Tibial artery (tissue), 4 donors: ENCODE results near the gene ZNF644.

Source experiments
- DNase-seq, 2 donors: peaks; one replicate each; pipeline ENCODE4 v3.0.0-alpha.2; 2019
- H3K27ac ChIP-seq, 2 donors: fragments of 200-600 bp; sonication (generic) in 1 of 2; 1 replicate in 1 of 2; 2 replicates in 1 of 2; pipeline ENCODE4 v1.5.1; 2018 to 2019; ENCODE audit warnings: mild to moderate bottlenecking in 1 of 2
- H3K27me3 ChIP-seq, 2 donors: fragments of 200-600 bp; sonication (generic) in 1 of 2; one replicate each; pipeline versions ENCODE4 v1.5.1 to v1.6.0; 2016 to 2019
- H3K36me3 ChIP-seq, 3 donors: fragments of 200-600 bp; sonication (generic) in 2 of 3; one replicate each; pipeline ENCODE4 v1.5.1; 2016 to 2019; ENCODE audit warnings: mild to moderate bottlenecking in 2 of 3
- H3K4me1 ChIP-seq, 4 donors: fragments of 200-600 bp; sonication (generic) in 2 of 4; 1 replicate in 3 of 4; 2 replicates in 1 of 4; pipeline ENCODE4 v1.5.1; 2016 to 2019
- H3K4me3 ChIP-seq, 2 donors: fragments of 200-600 bp; sonication (generic) in 1 of 2; 1 replicate in 1 of 2; 2 replicates in 1 of 2; pipeline ENCODE4 v1.5.1; 2018 to 2019; ENCODE audit warnings: mild to moderate bottlenecking in 2 of 2
- H3K9me3 ChIP-seq, 3 donors: fragments of 200-600 bp; sonication (generic) in 1 of 3; one replicate each; pipeline ENCODE4 v1.5.1; 2016 to 2019
- intact Hi-C: fragments of 100-400 bp; cut with DNase I; formaldehyde crosslinking; loops from one replicate; pipeline ENCODE4 v1.15.0; 2023; ENCODE audit warnings: low total_unique reads
- TF ChIP-seq, protein P1 (sequence below), 2 experiments: fragments of 200-600 bp in 1 of 2; fragments of 450-650 bp in 1 of 2; IDR thresholded peaks; one replicate each; pipeline ENCODE4 v1.5.1; 2017 to 2019; ENCODE audit warnings: antibody characterized with exemption in 2 of 2, mild to moderate bottlenecking in 1 of 2, moderate library complexity in 1 of 2

ZNF644 gene

GRCh38 chr1:90925928-90926869 lies 95.6 kb downstream of the ZNF644 start:
- H3K27ac ChIP-seq, result no peak overlapping the region
- peaks cover 0 to 57% (median 9%) of the 10 kb centered on the region in 4 donors for H3K4me1 ChIP-seq
- DNase-seq, result no peak
- no peaks in the 10 kb centered on the region for H3K9me3 ChIP-seq
- TF ChIP-seq, protein P1, sequence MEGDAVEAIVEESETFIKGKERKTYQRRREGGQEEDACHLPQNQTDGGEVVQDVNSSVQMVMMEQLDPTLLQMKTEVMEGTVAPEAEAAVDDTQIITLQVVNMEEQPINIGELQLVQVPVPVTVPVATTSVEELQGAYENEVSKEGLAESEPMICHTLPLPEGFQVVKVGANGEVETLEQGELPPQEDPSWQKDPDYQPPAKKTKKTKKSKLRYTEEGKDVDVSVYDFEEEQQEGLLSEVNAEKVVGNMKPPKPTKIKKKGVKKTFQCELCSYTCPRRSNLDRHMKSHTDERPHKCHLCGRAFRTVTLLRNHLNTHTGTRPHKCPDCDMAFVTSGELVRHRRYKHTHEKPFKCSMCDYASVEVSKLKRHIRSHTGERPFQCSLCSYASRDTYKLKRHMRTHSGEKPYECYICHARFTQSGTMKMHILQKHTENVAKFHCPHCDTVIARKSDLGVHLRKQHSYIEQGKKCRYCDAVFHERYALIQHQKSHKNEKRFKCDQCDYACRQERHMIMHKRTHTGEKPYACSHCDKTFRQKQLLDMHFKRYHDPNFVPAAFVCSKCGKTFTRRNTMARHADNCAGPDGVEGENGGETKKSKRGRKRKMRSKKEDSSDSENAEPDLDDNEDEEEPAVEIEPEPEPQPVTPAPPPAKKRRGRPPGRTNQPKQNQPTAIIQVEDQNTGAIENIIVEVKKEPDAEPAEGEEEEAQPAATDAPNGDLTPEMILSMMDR (IDR thresholded peaks at IDR 0.05), result no peak
- intact Hi-C loops, result no loop called here
- H3K36me3 ChIP-seq, result no peaks in the 10 kb centered on the region
- no peaks in the 10 kb centered on the region for H3K27me3 ChIP-seq
- H3K4me3 ChIP-seq, result no peak overlapping the region

DNA sequence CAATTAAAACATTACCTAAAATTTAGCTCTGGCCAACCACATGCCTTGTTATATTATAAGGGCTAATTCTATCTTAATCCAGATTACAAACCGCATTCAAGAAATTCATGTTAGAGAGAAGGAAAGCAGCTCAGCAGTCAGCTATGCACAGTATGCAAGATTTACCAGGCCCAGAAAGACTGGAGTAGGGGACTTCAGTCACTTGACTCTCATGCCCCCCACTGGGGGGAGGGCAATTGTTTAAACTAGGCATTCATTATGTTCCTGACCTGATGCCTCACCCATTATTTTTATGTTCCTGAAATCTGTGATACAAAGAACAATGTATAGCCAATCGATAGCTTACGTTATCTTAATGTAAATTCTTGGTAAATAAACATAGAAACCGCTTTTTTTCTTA lies 96.9 kb downstream of the ZNF644 start:
- H3K36me3 ChIP-seq, result no peaks in the 10 kb centered on the region
- no peak overlapping the region for H3K4me3 ChIP-seq
- no peak overlapping the region for H3K27ac ChIP-seq
- TF ChIP-seq, protein P1 (IDR thresholded peaks at IDR 0.05), result no peak
- DNase-seq, result no peak
- intact Hi-C loops, result no loop called here
- H3K27me3 ChIP-seq, result no peaks in the 10 kb centered on the region
- H3K9me3 ChIP-seq, result no peaks in the 10 kb centered on the region
- peaks cover 0 to 69% (median 9%) of the 10 kb centered on the region in 4 donors for H3K4me1 ChIP-seq

GRCh38 chr1:90922996-90923395 lies 98.8 kb downstream of the ZNF644 start:
- no peak overlapping the region for H3K27ac ChIP-seq
- no peaks in the 10 kb centered on the region for H3K9me3 ChIP-seq
- H3K4me3 ChIP-seq, result no peak overlapping the region
- TF ChIP-seq, protein P1 (IDR thresholded peaks at IDR 0.05), result no peak
- H3K36me3 ChIP-seq, result no peaks in the 10 kb centered on the region
- no peak for DNase-seq
- intact Hi-C loops, result no loop called here
- H3K27me3 ChIP-seq, result no peaks in the 10 kb centered on the region
- H3K4me1 ChIP-seq, result peaks cover 0 to 78% (median 11%) of the 10 kb centered on the region in 4 donors

- intact Hi-C loops, result no loop called here
- Histone ChIP-seq H3K4me3 (no peak overlapping the region), H3K9me3 (no peaks in the 10 kb centered on the region), H3K27ac (no peak overlapping the region), H3K36me3 (peaks cover 0 to 5% (median 0%) of the 10 kb centered on the region in 3 donors), H3K4me1 (peaks cover 0 to 78% (median 11%) of the 10 kb centered on the region in 4 donors), H3K27me3 (no peaks in the 10 kb centered on the region)
- no peak for DNase-seq
- TF ChIP-seq, protein P1 (IDR thresholded peaks at IDR 0.05), result no peak
Measured at GRCh38 chr1:90922202-90922601, 99.6 kb downstream of the ZNF644 start.

GRCh38 chr1:90919900-90920299 lies 101.9 kb downstream of the ZNF644 start:
- H3K4me3 ChIP-seq, result no peak overlapping the region
- intact Hi-C loops, result no loop called here
- H3K27me3 ChIP-seq, result no peaks in the 10 kb centered on the region
- DNase-seq, result no peak
- TF ChIP-seq, protein P1 (IDR thresholded peaks at IDR 0.05), result no peak
- peaks cover 0 to 57% (median 5%) of the 10 kb centered on the region in 4 donors for H3K4me1 ChIP-seq
- peaks cover 0 to 16% (median 6%) of the 10 kb centered on the region in 3 donors for H3K36me3 ChIP-seq
- H3K9me3 ChIP-seq, result no peaks in the 10 kb centered on the region
- H3K27ac ChIP-seq, result no peak overlapping the region
